ENCODE measurements around the gene LAMTOR3.
"Not testable (repeated sequence)": the region's sequence is repeated elsewhere in the genome, so short reads cannot be mapped to it uniquely, and the experiment has no call there.

Gene LAMTOR3

DNA sequence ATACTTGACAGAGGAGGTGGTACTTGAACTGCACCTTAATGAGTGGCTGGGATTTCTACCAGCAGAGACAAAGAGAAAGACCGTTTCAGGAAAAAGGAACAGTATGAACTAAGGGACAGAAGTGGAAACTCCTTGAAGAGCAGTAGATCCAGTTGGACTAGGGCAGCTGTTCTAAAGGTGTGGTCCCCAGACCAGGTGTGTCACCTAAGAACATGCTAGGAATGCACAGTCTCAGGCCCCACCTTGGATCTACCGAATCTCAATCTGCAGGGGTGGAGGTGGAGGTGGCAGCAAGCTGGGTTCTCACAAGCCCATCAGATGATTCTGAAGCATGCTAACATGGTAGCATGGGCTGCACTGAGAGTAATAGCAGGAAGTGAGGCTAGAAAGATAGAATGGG, 55.3 kb downstream of the LAMTOR3 start:
- Histone ChIP-seq H3K4me3 (ENCODE audit: low read depth in 1 of 5, low read length in 5 of 5) (no peak overlapping the region), H3K4me1 (ENCODE audit: control insufficient read depth in 5 of 5, insufficient read depth in 5 of 5, low read length in 5 of 5) (no peaks in the 10 kb centered on the region), H3K9ac (ENCODE audit: low read length in 5 of 5) (no peak overlapping the region), H3K27ac (ENCODE audit: low read depth, low read length) (no peak overlapping the region), H3K36me3 (ENCODE audit: control insufficient read depth in 5 of 5, insufficient read depth in 5 of 5, low read length in 5 of 5) (peaks cover 0 to 10% (median 0%) of the 10 kb centered on the region in 5 donors), H3K9me3 (ENCODE audit: control insufficient read depth in 5 of 5, low read length in 5 of 5) (peaks cover 0 to under 1% (median 0%) of the 10 kb centered on the region in 5 donors), H3K27me3 (ENCODE audit: control insufficient read depth in 5 of 5, insufficient read depth in 4 of 5, low read length in 5 of 5) (no peaks in the 10 kb centered on the region)

DNA sequence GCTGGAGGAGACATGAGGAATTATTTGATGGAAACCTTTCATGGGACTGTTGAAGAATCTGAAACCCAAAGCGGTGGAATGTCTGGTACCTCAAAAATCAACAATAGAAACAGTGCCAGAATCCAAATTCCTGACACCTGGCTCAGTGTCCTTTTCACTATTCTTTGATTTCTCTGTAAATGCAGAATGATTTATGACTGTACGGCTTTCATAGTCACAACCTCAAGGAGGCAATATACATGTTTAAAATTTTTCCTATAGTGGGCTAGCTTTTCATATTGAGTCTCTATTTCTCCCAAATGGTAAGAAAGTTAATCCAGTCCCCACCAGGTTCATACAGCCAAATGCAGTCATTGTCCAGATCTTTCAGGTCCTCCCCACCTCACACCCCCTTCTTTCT, 58.3 kb downstream of the LAMTOR3 start:
- H3K27me3 ChIP-seq (ENCODE audit: control insufficient read depth in 5 of 5, insufficient read depth in 4 of 5, low read length in 5 of 5) = no peaks in the 10 kb centered on the region
- H3K9me3 ChIP-seq (ENCODE audit: control insufficient read depth in 5 of 5, low read length in 5 of 5) = no peaks in the 10 kb centered on the region
- H3K36me3 ChIP-seq (ENCODE audit: control insufficient read depth in 5 of 5, insufficient read depth in 5 of 5, low read length in 5 of 5) = peaks cover 0 to 7% (median 0%) of the 10 kb centered on the region in 5 donors
- H3K27ac ChIP-seq (ENCODE audit: low read depth, low read length) = no peak overlapping the region
- no peak overlapping the region for H3K9ac ChIP-seq (ENCODE audit: low read length in 5 of 5)
- no peak overlapping the region for H3K4me3 ChIP-seq (ENCODE audit: low read depth in 1 of 5, low read length in 5 of 5)
- no peaks in the 10 kb centered on the region for H3K4me1 ChIP-seq (ENCODE audit: control insufficient read depth in 5 of 5, insufficient read depth in 5 of 5, low read length in 5 of 5)

- H3K9me3 ChIP-seq (ENCODE audit: control insufficient read depth in 5 of 5, low read length in 5 of 5) = no peaks in the 10 kb centered on the region
- H3K4me1 ChIP-seq (ENCODE audit: control insufficient read depth in 5 of 5, insufficient read depth in 5 of 5, low read length in 5 of 5) = no peaks in the 10 kb centered on the region
- no peaks in the 10 kb centered on the region for H3K27me3 ChIP-seq (ENCODE audit: control insufficient read depth in 5 of 5, insufficient read depth in 4 of 5, low read length in 5 of 5)
- no peak overlapping the region for H3K9ac ChIP-seq (ENCODE audit: low read length in 5 of 5)
- no peak overlapping the region for H3K27ac ChIP-seq (ENCODE audit: low read depth, low read length)
- no peak overlapping the region for H3K4me3 ChIP-seq (ENCODE audit: low read depth in 1 of 5, low read length in 5 of 5)
- peaks cover 0 to 7% (median 0%) of the 10 kb centered on the region in 5 donors for H3K36me3 ChIP-seq (ENCODE audit: control insufficient read depth in 5 of 5, insufficient read depth in 5 of 5, low read length in 5 of 5)
Measured at GRCh38 chr4:99834569-99834968, 59.7 kb downstream of the LAMTOR3 start.

DNA sequence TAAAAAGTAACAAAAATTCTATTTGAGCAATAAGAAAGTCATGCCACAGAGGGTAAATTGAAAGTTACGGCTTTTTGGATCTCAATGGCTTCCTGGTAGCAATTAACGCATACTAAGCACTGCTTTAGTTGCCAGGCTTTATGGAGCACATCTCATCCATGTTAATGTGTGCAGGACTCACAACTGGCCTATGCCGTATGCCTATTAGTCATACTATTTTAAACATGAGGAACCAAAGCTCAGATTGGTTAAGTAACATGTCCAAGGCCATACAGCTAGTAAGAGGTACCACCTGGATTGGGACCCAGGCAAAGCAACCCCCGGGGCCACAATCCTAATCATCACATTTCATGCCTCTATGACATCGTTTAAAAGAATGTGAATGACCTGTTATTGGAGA, 60.5 kb downstream of the LAMTOR3 start:
- Histone ChIP-seq H3K9me3 (ENCODE audit: control insufficient read depth in 5 of 5, low read length in 5 of 5) (no peaks in the 10 kb centered on the region), H3K4me3 (ENCODE audit: low read depth in 1 of 5, low read length in 5 of 5) (no peak overlapping the region), H3K9ac (ENCODE audit: low read length in 5 of 5) (no peak overlapping the region), H3K36me3 (ENCODE audit: control insufficient read depth in 5 of 5, insufficient read depth in 5 of 5, low read length in 5 of 5) (peaks cover 0 to 7% (median 0%) of the 10 kb centered on the region in 5 donors), H3K27me3 (ENCODE audit: control insufficient read depth in 5 of 5, insufficient read depth in 4 of 5, low read length in 5 of 5) (no peaks in the 10 kb centered on the region), H3K4me1 (ENCODE audit: control insufficient read depth in 5 of 5, insufficient read depth in 5 of 5, low read length in 5 of 5) (no peaks in the 10 kb centered on the region), H3K27ac (ENCODE audit: low read depth, low read length) (no peak overlapping the region)

DNA sequence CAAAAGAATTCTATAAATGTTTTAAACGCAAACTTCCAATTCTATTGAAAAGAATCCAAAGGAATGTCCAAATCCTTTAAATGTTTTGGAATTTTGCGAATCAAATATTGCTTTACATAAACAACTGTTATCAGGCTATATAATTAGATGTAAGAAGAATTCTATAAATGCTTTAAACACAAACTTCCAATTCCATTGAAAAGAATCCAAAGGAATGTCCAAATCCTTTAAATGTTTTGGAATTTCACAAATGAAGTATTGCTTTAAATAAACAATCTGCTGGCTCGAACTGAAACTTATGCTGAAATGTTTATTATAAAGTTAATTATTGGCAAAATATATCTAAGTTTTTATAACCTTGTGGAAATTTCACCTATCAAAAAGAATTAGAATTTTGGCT, 61.5 kb downstream of the LAMTOR3 start:
- no peak overlapping the region for H3K27ac ChIP-seq (ENCODE audit: low read depth, low read length)

GRCh38 chr4:99832321-99832720, 61.9 kb downstream of the LAMTOR3 start:
- Histone ChIP-seq H3K9ac (ENCODE audit: low read length in 5 of 5) (no peak overlapping the region), H3K27ac (ENCODE audit: low read depth, low read length) (no peak overlapping the region), H3K4me1 (ENCODE audit: control insufficient read depth in 5 of 5, insufficient read depth in 5 of 5, low read length in 5 of 5) (no peaks in the 10 kb centered on the region), H3K27me3 (ENCODE audit: control insufficient read depth in 5 of 5, insufficient read depth in 4 of 5, low read length in 5 of 5) (no peaks in the 10 kb centered on the region), H3K4me3 (ENCODE audit: low read depth in 1 of 5, low read length in 5 of 5) (no peak overlapping the region), H3K9me3 (ENCODE audit: control insufficient read depth in 5 of 5, low read length in 5 of 5) (no peaks in the 10 kb centered on the region), H3K36me3 (ENCODE audit: control insufficient read depth in 5 of 5, insufficient read depth in 5 of 5, low read length in 5 of 5) (peaks cover 0 to 7% (median 0%) of the 10 kb centered on the region in 5 donors)

More for the DNA sequence above, 61.5 kb downstream of the LAMTOR3 start:
- Histone ChIP-seq H3K4me1 (ENCODE audit: control insufficient read depth in 5 of 5, insufficient read depth in 5 of 5, low read length in 5 of 5) (no peaks in the 10 kb centered on the region), H3K4me3 (ENCODE audit: low read depth in 1 of 5, low read length in 5 of 5) (no peak overlapping the region), H3K9me3 (ENCODE audit: control insufficient read depth in 5 of 5, low read length in 5 of 5) (no peaks in the 10 kb centered on the region), H3K27me3 (ENCODE audit: control insufficient read depth in 5 of 5, insufficient read depth in 4 of 5, low read length in 5 of 5) (no peaks in the 10 kb centered on the region), H3K9ac (ENCODE audit: low read length in 5 of 5) (no peak overlapping the region), H3K36me3 (ENCODE audit: control insufficient read depth in 5 of 5, insufficient read depth in 5 of 5, low read length in 5 of 5) (peaks cover 0 to 7% (median 0%) of the 10 kb centered on the region in 5 donors)

DNA sequence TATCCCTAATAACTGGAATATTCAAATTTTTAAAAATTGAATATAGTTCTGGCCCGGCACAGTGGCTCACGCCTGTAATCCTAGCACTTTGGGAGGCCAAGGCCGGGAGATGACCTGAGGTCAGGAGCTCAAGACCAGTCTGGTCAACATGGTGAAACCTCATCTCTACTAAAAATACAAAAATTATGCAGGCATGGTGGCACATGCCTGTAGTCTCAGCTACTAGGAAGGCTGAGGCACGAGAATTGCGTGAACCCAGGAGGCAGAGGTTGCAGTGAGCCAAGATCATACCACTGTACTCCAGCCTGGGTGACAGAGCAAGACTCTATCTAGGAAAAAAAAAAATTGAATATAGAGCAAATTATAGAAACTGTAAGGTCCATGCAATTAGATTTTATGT, 64.2 kb downstream of the LAMTOR3 start:
- H3K4me1 ChIP-seq (ENCODE audit: control insufficient read depth in 5 of 5, insufficient read depth in 5 of 5, low read length in 5 of 5); H3K27me3 ChIP-seq (ENCODE audit: control insufficient read depth in 5 of 5, insufficient read depth in 4 of 5, low read length in 5 of 5); H3K4me3 ChIP-seq (ENCODE audit: low read depth in 1 of 5, low read length in 5 of 5); H3K9ac ChIP-seq (ENCODE audit: low read length in 5 of 5); H3K9me3 ChIP-seq (ENCODE audit: control insufficient read depth in 5 of 5, low read length in 5 of 5); H3K36me3 ChIP-seq (ENCODE audit: control insufficient read depth in 5 of 5, insufficient read depth in 5 of 5, low read length in 5 of 5); H3K27ac ChIP-seq (ENCODE audit: low read depth, low read length): not testable (repeated sequence)

- no peak overlapping the region for H3K27ac ChIP-seq (ENCODE audit: low read depth, low read length)
- H3K4me3 ChIP-seq (ENCODE audit: low read depth in 1 of 5, low read length in 5 of 5) = no peak overlapping the region
- H3K27me3 ChIP-seq (ENCODE audit: control insufficient read depth in 5 of 5, insufficient read depth in 4 of 5, low read length in 5 of 5) = no peaks in the 10 kb centered on the region
- H3K9ac ChIP-seq (ENCODE audit: low read length in 5 of 5) = no peak overlapping the region
- H3K36me3 ChIP-seq (ENCODE audit: control insufficient read depth in 5 of 5, insufficient read depth in 5 of 5, low read length in 5 of 5) = no peaks in the 10 kb centered on the region
- no peaks in the 10 kb centered on the region for H3K4me1 ChIP-seq (ENCODE audit: control insufficient read depth in 5 of 5, insufficient read depth in 5 of 5, low read length in 5 of 5)
- no peaks in the 10 kb centered on the region for H3K9me3 ChIP-seq (ENCODE audit: control insufficient read depth in 5 of 5, low read length in 5 of 5)
Measured at GRCh38 chr4:99828477-99828876, 65.8 kb downstream of the LAMTOR3 start.
